ENCODE data around the gene SPATA31C1. TPM values are rescaled to one million over a fixed set of nuclear protein-coding genes. Genes with fewer than 3 reads are reported as not detected.

SPATA31C1 gene
- total and polyA plus RNA-seq, 11 donors = not detected

DNA sequence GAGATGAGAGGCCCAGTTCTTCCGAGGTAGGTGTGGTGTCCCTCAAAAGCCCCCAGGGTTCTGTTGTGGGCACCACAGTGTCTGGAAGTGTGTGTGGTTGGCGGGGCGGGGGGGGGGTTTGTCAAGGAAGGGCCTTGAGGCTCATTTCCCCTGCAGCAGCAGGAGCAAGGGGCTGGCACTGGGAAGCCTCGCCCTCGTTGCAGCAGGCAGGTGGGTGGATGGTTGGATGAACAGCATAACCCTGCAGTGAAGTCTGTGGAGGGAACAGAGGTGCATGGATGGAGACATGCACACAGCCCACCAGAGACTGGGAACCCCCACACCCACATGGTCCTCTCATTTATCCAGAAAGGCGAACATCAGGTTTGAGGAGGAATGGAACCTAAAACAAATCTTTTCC is 37.1 kb upstream of the SPATA31C1 start:
- Histone ChIP-seq H3K36me3 (no peaks in the 10 kb centered on the region), H3K4me3 (no peak overlapping the region), H3K27ac (no peak overlapping the region), H3K4me1 (no peaks in the 10 kb centered on the region), H3K9me3 (peaks cover 0 to 5% (median 0%) of the 10 kb centered on the region in 12 donors), H3K27me3 (no peaks in the 10 kb centered on the region)
- DNase-seq (no peak), ATAC-seq (no peak)
- TF ChIP-seq POLR2A (IDR thresholded peaks at IDR 0.05) = no peak
- TF ChIP-seq, protein P1, sequence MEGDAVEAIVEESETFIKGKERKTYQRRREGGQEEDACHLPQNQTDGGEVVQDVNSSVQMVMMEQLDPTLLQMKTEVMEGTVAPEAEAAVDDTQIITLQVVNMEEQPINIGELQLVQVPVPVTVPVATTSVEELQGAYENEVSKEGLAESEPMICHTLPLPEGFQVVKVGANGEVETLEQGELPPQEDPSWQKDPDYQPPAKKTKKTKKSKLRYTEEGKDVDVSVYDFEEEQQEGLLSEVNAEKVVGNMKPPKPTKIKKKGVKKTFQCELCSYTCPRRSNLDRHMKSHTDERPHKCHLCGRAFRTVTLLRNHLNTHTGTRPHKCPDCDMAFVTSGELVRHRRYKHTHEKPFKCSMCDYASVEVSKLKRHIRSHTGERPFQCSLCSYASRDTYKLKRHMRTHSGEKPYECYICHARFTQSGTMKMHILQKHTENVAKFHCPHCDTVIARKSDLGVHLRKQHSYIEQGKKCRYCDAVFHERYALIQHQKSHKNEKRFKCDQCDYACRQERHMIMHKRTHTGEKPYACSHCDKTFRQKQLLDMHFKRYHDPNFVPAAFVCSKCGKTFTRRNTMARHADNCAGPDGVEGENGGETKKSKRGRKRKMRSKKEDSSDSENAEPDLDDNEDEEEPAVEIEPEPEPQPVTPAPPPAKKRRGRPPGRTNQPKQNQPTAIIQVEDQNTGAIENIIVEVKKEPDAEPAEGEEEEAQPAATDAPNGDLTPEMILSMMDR (IDR thresholded peaks at IDR 0.05) = no peak
- intact Hi-C loops (cut with DNase I) = no loop called here
- 78 to 88% (median 81%) methylated on average over 3 to 6 of the region's 6 CpGs for WGBS, 4 donors

DNA sequence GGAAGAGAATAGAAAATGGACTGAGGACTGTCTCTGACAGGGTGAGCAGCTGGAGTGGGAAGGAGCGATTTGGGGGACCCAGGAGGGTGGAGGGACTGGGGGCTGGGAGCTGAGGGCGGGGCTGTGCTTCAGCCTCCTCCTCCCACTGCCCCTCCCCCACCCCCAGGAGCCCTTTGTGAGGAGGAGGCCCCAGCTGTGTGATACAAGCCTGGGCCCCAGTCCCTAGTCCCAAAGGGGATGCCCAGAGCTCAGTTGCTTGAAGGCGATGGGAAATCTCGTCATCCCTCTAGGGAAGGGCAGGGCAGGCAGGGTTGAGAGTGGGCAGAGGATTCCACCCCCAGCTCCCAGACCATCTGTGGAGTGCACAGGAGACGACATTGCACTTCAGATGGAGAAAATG is 35.1 kb upstream of the SPATA31C1 start, which contains the start of gene SPATA31E1:
SPATA31E1 (plus strand) TSS at position 251 of the 400 bp plus-strand sequence; CDS start at position 266, 15 bp downstream.
- TF ChIP-seq POLR2A (IDR thresholded peaks at IDR 0.05) = no peak
- TF ChIP-seq, protein P1 (IDR thresholded peaks at IDR 0.05) = no peak
- no peak within 1 kb of the TSS for H3K4me3 ChIP-seq
- no peaks in the 10 kb centered on the region for H3K36me3 ChIP-seq
- ATAC-seq (no peak), DNase-seq (no peak)
- H3K9me3 ChIP-seq = peaks cover 0 to 5% (median 0%) of the 10 kb centered on the region in 12 donors
- H3K27me3 ChIP-seq = no peaks in the 10 kb centered on the region
- intact Hi-C loops (cut with DNase I) = no loop called here
- WGBS, 4 donors = 61 to 71% (median 63%) methylated on average over 5 of the region's 5 CpGs
- H3K27ac ChIP-seq = no peak within 1 kb of the TSS
- no peaks in the 10 kb centered on the region for H3K4me1 ChIP-seq

DNA sequence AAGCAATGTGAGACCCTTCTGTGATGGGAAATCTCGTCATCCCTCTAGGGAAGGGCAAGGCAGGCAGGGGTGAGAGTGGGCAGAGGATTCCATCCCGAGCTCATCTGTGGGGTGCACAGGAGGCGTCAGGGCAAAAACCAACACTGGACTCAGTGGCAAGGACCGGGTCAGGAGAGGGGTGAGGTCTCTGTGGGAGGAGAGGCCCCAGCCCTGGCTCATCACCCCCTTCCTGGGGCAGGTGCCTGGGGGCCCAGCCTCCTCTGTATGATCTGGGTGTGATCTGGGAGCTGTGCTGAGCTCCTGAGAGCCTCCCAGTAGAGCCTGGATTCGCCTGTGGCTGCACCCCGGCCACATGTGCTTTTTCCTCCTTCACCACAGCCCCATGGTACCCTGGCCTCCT is 34.5 kb upstream of the SPATA31C1 start:
- no peaks in the 10 kb centered on the region for H3K27me3 ChIP-seq
- peaks cover 0 to 5% (median 0%) of the 10 kb centered on the region in 12 donors for H3K9me3 ChIP-seq
- no peaks in the 10 kb centered on the region for H3K4me1 ChIP-seq
- DNase-seq (no peak), ATAC-seq (no peak)
- intact Hi-C loops (cut with DNase I) = no loop called here
- WGBS, 4 donors = 78 to 90% (median 84%) methylated on average over 6 of the region's 6 CpGs
- TF ChIP-seq, protein P1 (IDR thresholded peaks at IDR 0.05) = no peak
- TF ChIP-seq POLR2A (IDR thresholded peaks at IDR 0.05) = no peak
- no peak overlapping the region for H3K4me3 ChIP-seq
- H3K27ac ChIP-seq = no peak overlapping the region
- no peaks in the 10 kb centered on the region for H3K36me3 ChIP-seq

DNA sequence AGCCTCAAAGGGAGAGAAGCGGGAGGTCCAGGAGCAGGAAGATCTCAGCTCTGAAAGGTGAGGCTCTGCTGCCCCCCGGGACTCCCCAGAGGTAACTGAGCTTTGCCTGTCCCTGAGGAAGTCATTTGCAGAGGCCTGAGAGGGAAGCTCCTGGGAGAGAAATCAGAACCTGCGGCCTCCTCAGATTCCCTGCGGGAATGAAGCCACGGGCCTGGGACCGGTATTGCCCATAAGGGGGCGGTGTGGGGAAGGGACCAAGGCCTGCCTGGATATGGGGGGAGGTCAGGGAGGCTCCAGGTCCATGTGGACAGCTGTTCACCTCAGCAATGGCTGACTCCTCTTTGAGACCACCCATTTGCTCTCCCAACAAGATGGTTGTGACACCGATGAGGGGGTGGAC is 33.8 kb upstream of the SPATA31C1 start:
- ATAC-seq (no peak), DNase-seq (no peak)
- Histone ChIP-seq H3K27me3 (no peaks in the 10 kb centered on the region), H3K4me1 (no peaks in the 10 kb centered on the region), H3K27ac (no peak overlapping the region), H3K4me3 (no peak overlapping the region), H3K36me3 (no peaks in the 10 kb centered on the region), H3K9me3 (no peaks in the 10 kb centered on the region)
- 62 to 68% (median 67%) methylated on average over 8 of the region's 8 CpGs for WGBS, 4 donors
- intact Hi-C loops (cut with DNase I) = no loop called here
- TF ChIP-seq POLR2A (IDR thresholded peaks at IDR 0.05) = no peak
- TF ChIP-seq, protein P1 (IDR thresholded peaks at IDR 0.05) = no peak
